OCI-LY3 (cell line): ENCODE data around the gene ASF1B.

Experiments used
- H2AFZ ChIP-seq: fragments of 200-600, 300-600 bp; shearing (Covaris generic); 2 replicates; pipeline ENCODE4 v1.6.0; 2014; ENCODE audit warnings: antibody characterized with exemption, low read depth, low read length
- H3K27ac ChIP-seq: fragments of 200-600, 300-600 bp; sonication (generic); 2 replicates; pipeline ENCODE4 v1.5.1; 2014; ENCODE audit warnings: mild to moderate bottlenecking, low read length, moderate library complexity, mixed read lengths
- H3K27me3 ChIP-seq: fragments of 200-600, 300-600 bp; sonication (generic); 2 replicates; pipeline ENCODE4 v1.6.1; 2014; ENCODE audit warnings: low read depth, low read length, mixed read lengths
- H3K36me3 ChIP-seq: fragments of 200-600, 300-600 bp; sonication (generic); replicated peaks from 2 replicates; pipeline ENCODE3; 2014; ENCODE audit warnings: low read depth, low read length, mixed read lengths
- H3K4me1 ChIP-seq: fragments of 300-600, 200-600 bp; sonication (generic); 2 replicates; pipeline ENCODE4 v1.6.1; 2014; ENCODE audit warnings: low read length, mixed read lengths
- H3K4me2 ChIP-seq: fragments of 200-600, 300-600 bp; sonication (generic); 2 replicates; pipeline ENCODE4 v1.6.1; 2014; ENCODE audit warnings: low read length, mixed read lengths
- H3K4me3 ChIP-seq: fragments of 300-600, 200-600 bp; sonication (generic); 2 replicates; pipeline ENCODE4 v1.5.1; 2014; ENCODE audit warnings: antibody characterized with exemption, mild to moderate bottlenecking, low read length, moderate library complexity
- H3K79me2 ChIP-seq: fragments of 300-600, 200-600 bp; shearing (Covaris generic); 2 replicates; pipeline ENCODE4 v1.6.1; 2014; ENCODE audit warnings: mild to moderate bottlenecking, low read length, mixed read lengths
- H3K9ac ChIP-seq: fragments of 300-600, 200-600 bp; shearing (Covaris generic); 2 replicates; pipeline ENCODE4 v1.6.0; 2014; ENCODE audit warnings: mild to moderate bottlenecking, low read length, moderate library complexity
- H3K9me3 ChIP-seq: fragments of 200-600, 300-600 bp; shearing (Covaris generic); 2 replicates; pipeline ENCODE4 v1.6.1; 2014; ENCODE audit warnings: low read length, mixed read lengths; ENCODE audit not compliant: insufficient read depth
- H4K20me1 ChIP-seq: fragments of 200-600, 300-600 bp; sonication (generic); 2 replicates; pipeline ENCODE4 v1.6.1; 2016; ENCODE audit warnings: low read length, mixed read lengths; ENCODE audit not compliant: insufficient read depth
- CTCF ChIP-seq: fragments of 200-600, 300-600 bp; sonication (generic); IDR thresholded peaks from 2 replicates; pipeline ENCODE4 v1.5.1; 2014; ENCODE audit warnings: antibody characterized with exemption, low read length, low read depth
- EZH2phosphoT487 ChIP-seq: fragments of 200-600 bp; shearing (Covaris generic); IDR thresholded peaks from 2 replicates; pipeline ENCODE4 v1.6.1; 2018; ENCODE audit warnings: antibody characterized with exemption, mixed run types, low read depth

The ASF1B gene

DNA sequence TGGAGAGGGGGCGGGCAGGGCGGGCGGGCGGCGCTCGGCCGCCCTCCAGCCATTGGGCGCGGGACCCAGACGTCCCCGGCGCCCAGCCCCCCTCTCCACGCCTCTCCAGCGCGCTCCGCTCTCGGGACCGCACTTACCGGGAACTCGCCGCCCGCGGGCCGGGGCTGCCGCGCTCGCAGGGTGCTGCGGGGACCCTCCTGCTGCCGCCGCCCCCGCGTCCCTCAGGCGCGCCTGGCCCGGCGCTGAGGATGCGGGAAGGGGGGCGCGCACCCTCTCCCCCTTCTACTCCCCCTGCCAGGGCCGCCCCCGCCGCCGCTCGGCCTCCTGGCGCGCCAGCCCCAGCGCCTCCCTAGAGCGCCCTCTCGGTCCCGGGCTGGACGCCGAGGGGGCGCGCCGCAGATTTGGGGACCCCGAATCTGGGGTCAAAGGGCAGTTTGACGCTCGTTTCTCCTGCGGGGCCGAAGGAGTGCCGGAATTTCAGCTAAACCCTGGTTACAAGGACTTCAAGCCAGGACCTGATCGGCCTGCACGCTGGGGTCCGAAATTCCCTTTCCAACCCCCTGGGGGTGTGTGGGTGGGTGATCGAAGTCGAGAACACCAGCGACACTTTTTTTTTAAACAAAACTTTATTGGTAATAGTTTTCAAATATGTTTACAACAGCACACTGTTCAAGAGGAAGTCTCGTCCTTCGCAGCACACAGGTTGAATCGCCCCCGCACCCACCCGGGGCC is 45.1 kb downstream of the ASF1B start:
- Histone ChIP-seq H3K79me2 (no peaks in the 10 kb centered on the region), H3K36me3 (peaks cover 23% of the 10 kb centered on the region), H4K20me1 (no peaks in the 10 kb centered on the region), H2AFZ (no peak overlapping the region), H3K27me3 (no peaks in the 10 kb centered on the region), H3K27ac (peak overlapping the region; percentile 76), H3K9me3 (peaks cover 7% of the 10 kb centered on the region; the same call in 1 of the 2 replicates), H3K4me2 (peak overlapping the region; percentile 92), H3K9ac (peak overlapping the region; percentile 89), H3K4me3 (peak overlapping the region; percentile 86), H3K4me1 (peaks cover 12% of the 10 kb centered on the region)
- TF ChIP-seq EZH2phosphoT487 (no peak), CTCF (peak; percentile 69)

DNA sequence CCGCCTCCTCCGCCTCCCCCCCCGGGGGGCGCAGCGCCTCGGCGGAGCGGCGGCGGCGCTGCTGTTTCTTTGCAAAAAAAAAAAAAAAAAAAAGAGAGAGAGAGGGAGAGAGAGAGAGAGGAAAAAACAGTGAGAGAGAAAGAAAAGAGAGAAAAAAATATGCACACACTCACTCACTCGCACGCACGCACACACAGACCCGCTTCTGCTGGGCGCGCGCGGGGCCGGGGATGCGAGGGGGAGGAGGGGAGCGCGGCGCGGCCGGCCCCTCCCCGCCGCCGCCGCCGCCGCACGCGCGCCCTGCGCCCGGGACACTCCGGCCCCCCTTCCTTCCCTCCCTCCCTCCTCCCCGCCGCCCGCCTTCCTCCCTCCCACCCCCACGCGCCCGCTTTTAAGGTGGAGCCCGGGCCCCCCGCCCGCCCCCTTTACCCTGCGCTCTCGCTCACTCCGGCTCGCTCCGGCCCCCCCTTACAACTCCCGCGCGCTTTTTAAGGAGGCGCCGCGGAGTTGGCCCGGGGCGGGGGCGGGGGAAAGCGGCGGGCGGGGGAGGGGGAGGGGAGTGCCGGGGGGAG is 45.8 kb downstream of the ASF1B start, which contains the start of gene SAMD1:
Gene SAMD1, minus strand, starts transcription at position 243 of the 572 bp plus-strand sequence.
- peak within 1 kb of the TSS; percentile 89 for H3K9ac ChIP-seq
- 0 out of 2 replicates have a peak within 1 kb of the TSS, but pooled peaks have one; percentile 36 for H2AFZ ChIP-seq
- TF ChIP-seq EZH2phosphoT487 = no peak
- no peak for TF ChIP-seq CTCF
- H3K27me3 ChIP-seq = no peaks in the 10 kb centered on the region
- H3K4me3 ChIP-seq = peak within 1 kb of the TSS; percentile 88
- H3K4me1 ChIP-seq = peaks cover 12% of the 10 kb centered on the region
- H3K36me3 ChIP-seq = peaks cover 23% of the 10 kb centered on the region
- no peaks in the 10 kb centered on the region for H3K79me2 ChIP-seq
- peak within 1 kb of the TSS; percentile 92 for H3K4me2 ChIP-seq
- H3K9me3 ChIP-seq = peaks cover 7% of the 10 kb centered on the region; the same call in 1 of the 2 replicates
- no peaks in the 10 kb centered on the region for H4K20me1 ChIP-seq
- H3K27ac ChIP-seq = peak within 1 kb of the TSS; percentile 76

DNA sequence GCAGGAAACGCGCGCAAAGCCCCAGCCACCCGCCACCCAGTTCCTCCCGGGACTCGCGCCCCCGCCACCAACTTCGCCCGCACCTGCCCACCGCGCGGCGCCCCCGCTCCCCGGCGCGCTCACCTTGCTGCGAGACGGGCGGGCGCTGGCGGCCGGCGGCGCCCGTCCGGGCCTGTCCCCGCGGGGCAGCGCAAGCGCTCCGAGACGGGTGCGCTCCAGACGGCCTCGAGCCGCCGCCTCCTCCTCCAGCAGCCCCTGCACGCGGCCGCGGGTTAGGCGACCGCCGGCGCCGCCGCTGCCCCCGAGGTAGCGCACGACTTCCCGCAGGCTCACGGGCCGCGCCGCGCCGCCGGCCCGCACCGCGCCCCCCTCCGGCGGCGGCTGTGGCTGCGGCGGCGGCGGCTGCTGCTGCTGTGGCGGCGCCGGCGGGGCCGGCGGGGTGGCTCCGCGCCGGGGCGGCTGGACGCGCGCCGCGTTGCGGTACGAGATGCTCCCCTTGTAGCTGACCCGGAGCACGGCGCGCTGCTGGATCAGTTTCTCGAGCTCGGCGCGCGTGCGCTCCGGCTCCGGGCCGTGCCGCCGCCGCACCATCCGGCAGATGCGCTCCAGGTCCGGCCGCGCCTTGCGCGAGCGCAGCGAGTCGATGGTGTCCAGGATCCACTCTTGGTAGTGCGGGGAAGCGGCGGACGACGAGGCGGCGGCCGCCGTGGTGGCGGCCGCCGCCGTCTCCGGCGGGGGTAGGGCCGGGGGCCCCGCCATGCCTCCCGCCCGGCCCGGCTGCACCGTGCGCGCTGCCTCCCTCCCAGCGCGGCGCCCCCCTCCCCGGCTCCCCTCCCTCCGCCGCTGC is 46.5 kb downstream of the ASF1B start:
- H3K9me3 ChIP-seq = peaks cover 7% of the 10 kb centered on the region; the same call in 1 of the 2 replicates
- H3K4me1 ChIP-seq = peaks cover 12% of the 10 kb centered on the region
- no peaks in the 10 kb centered on the region for H4K20me1 ChIP-seq
- H3K4me2 ChIP-seq = peak overlapping the region; percentile 86
- peaks cover 23% of the 10 kb centered on the region for H3K36me3 ChIP-seq
- no peaks in the 10 kb centered on the region for H3K79me2 ChIP-seq
- H3K4me3 ChIP-seq = peak overlapping the region; percentile 88
- H3K27ac ChIP-seq = peak overlapping the region; percentile 54; the same call in 1 of the 2 replicates
- H3K27me3 ChIP-seq = no peaks in the 10 kb centered on the region
- TF ChIP-seq EZH2phosphoT487 = no peak
- TF ChIP-seq CTCF = no peak
- peak overlapping the region; percentile 36; the same call in 1 of the 2 replicates for H2AFZ ChIP-seq
- peak overlapping the region; percentile 76 for H3K9ac ChIP-seq

DNA sequence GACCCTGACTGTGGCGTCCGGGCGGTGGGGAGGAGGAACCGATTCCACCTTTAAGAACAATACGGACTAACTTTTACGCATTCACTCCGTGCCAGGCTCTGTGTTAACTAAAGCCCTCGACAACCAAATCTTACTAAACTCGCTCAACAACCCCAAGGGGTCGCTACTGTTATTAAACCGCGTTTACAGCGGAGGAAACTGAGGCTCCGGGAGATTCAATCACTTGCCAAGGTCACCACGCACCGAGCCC is 47.1 kb downstream of the ASF1B start:
- Histone ChIP-seq H4K20me1 (no peaks in the 10 kb centered on the region), H3K4me3 (peak overlapping the region; percentile 88), H3K27me3 (no peaks in the 10 kb centered on the region), H3K27ac (no peak overlapping the region), H3K4me1 (peaks cover 12% of the 10 kb centered on the region), H3K9me3 (peaks cover 7% of the 10 kb centered on the region; the same call in 1 of the 2 replicates), H3K36me3 (peaks cover 23% of the 10 kb centered on the region), H2AFZ (peak overlapping the region; percentile 36; the same call in 1 of the 2 replicates), H3K4me2 (peak overlapping the region; percentile 86), H3K9ac (peak overlapping the region; percentile 53), H3K79me2 (no peaks in the 10 kb centered on the region)
- TF ChIP-seq EZH2phosphoT487 (no peak), CTCF (peak; percentile 32; the same call in 1 of the 2 replicates)
